Measurements from ENCODE around the gene EPHA2.

Gene EPHA2

DNA sequence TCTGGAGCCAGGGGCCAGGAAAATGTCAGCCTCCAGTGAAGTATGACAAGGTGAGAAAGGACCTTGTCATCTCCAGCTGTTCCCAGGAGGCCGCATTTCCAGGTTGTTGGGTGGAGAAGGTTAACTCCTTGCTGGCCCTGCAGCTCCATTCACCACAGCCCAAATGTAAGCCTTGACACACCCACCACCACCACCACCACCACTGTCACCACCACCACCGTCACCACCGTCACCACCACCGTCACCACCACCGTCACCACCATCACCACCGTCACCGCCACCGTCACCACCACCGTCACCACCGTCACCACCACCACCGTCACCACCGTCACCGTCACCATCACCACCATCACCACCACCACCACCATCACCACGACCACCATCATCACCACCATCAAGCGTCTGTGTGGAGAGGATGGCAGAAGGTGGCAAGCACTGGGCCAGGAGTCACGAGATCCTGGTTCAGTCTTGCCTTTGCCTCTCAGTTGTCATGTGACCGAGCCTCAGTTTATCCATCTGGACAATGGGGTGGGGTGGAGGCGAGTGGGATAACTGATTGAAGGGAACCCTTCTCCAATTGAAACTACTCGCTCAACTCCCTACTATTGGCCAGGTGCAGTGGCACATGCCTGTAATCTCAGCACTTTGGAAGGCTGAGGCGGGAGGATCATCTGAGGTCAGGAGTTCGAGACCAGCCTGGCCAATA is 61.3 kb downstream of the EPHA2 start:
- H3K4me1 ChIP-seq (ENCODE audit: control insufficient read depth, insufficient read depth, low read length, poor library complexity, severe bottlenecking), result no peaks in the 10 kb centered on the region
- H3K27ac ChIP-seq (ENCODE audit: insufficient read depth, low read length, poor library complexity, severe bottlenecking), result no peak overlapping the region
- no peaks in the 10 kb centered on the region for H3K27me3 ChIP-seq (replicated peaks; ENCODE audit: control insufficient read depth, insufficient read depth, low read length, poor library complexity, severe bottlenecking)
- no peaks in the 10 kb centered on the region for H3K9me3 ChIP-seq (ENCODE audit: control insufficient read depth, low read length)
- DNase-seq, result no peak
- no peak overlapping the region for H3K4me3 ChIP-seq (ENCODE audit: insufficient read depth, low read depth, low read length, poor library complexity, severe bottlenecking)
- H3K36me3 ChIP-seq (ENCODE audit: control insufficient read depth, insufficient read depth, low read length), result no peaks in the 10 kb centered on the region

DNA sequence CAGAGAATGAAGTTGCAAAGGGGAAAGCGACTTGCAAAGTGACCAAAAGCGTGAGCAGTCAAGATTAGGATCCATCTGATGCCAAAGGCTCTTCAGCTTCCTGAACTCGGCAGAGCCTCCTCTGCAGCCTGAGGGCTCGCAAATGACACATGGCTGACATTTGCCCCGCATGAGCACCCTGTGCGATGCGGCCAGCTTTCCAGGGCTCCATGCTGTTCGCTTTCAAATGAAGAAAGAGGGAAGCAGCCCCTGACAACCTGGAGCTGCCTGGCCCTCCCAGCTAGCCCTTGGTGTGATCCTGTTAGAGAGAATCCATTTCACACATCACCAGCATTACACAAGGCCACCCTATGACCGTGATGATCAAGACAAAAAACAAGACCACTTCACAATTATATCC is 62.3 kb downstream of the EPHA2 start:
- no peak for DNase-seq
- no peaks in the 10 kb centered on the region for H3K4me1 ChIP-seq (ENCODE audit: control insufficient read depth, insufficient read depth, low read length, poor library complexity, severe bottlenecking)
- H3K27me3 ChIP-seq (replicated peaks; ENCODE audit: control insufficient read depth, insufficient read depth, low read length, poor library complexity, severe bottlenecking), result no peaks in the 10 kb centered on the region
- no peaks in the 10 kb centered on the region for H3K9me3 ChIP-seq (ENCODE audit: control insufficient read depth, low read length)
- H3K36me3 ChIP-seq (ENCODE audit: control insufficient read depth, insufficient read depth, low read length), result no peaks in the 10 kb centered on the region
- no peak overlapping the region for H3K4me3 ChIP-seq (ENCODE audit: insufficient read depth, low read depth, low read length, poor library complexity, severe bottlenecking)
- no peak overlapping the region for H3K27ac ChIP-seq (ENCODE audit: insufficient read depth, low read length, poor library complexity, severe bottlenecking)

GRCh38 chr1:16092923-16093511 is 62.9 kb downstream of the EPHA2 start:
- Histone ChIP-seq H3K4me3 (ENCODE audit: insufficient read depth, low read depth, low read length, poor library complexity, severe bottlenecking) (no peak overlapping the region), H3K27me3 (replicated peaks; ENCODE audit: control insufficient read depth, insufficient read depth, low read length, poor library complexity, severe bottlenecking) (no peaks in the 10 kb centered on the region), H3K27ac (ENCODE audit: insufficient read depth, low read length, poor library complexity, severe bottlenecking) (no peak overlapping the region), H3K36me3 (ENCODE audit: control insufficient read depth, insufficient read depth, low read length) (no peaks in the 10 kb centered on the region), H3K4me1 (ENCODE audit: control insufficient read depth, insufficient read depth, low read length, poor library complexity, severe bottlenecking) (no peaks in the 10 kb centered on the region), H3K9me3 (ENCODE audit: control insufficient read depth, low read length) (no peaks in the 10 kb centered on the region)
- DNase-seq, result no peak

GRCh38 chr1:16092097-16092922 is 63.6 kb downstream of the EPHA2 start:
- Histone ChIP-seq H3K4me3 (ENCODE audit: insufficient read depth, low read depth, low read length, poor library complexity, severe bottlenecking) (no peak overlapping the region), H3K9me3 (ENCODE audit: control insufficient read depth, low read length) (no peaks in the 10 kb centered on the region), H3K4me1 (ENCODE audit: control insufficient read depth, insufficient read depth, low read length, poor library complexity, severe bottlenecking) (no peaks in the 10 kb centered on the region), H3K27me3 (replicated peaks; ENCODE audit: control insufficient read depth, insufficient read depth, low read length, poor library complexity, severe bottlenecking) (no peaks in the 10 kb centered on the region), H3K36me3 (ENCODE audit: control insufficient read depth, insufficient read depth, low read length) (no peaks in the 10 kb centered on the region), H3K27ac (ENCODE audit: insufficient read depth, low read length, poor library complexity, severe bottlenecking) (no peak overlapping the region)
- DNase-seq, result no peak

DNA sequence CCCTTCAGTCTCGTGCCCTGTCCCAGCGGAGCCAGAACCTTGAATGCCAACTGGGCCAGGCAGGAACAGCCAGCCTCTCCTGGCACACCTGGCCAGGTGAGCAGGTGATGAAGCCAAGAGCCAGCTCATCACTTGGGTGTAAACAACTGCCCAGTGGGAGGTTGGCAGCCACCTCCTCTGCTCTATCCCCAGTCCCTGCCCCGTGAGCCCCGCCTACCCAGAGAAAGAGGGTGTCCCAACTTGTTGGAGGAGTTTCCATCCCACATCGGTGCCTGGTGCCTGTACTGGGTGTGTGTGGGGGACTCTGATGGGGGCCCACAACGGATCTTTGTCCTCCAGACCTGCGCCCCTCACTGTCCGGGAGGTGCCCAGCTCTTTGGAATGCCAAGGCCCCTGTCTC is 64.6 kb downstream of the EPHA2 start:
- H3K4me3 ChIP-seq (ENCODE audit: insufficient read depth, low read depth, low read length, poor library complexity, severe bottlenecking), result no peak overlapping the region
- H3K27ac ChIP-seq (ENCODE audit: insufficient read depth, low read length, poor library complexity, severe bottlenecking), result no peak overlapping the region
- DNase-seq, result no peak
- H3K27me3 ChIP-seq (replicated peaks; ENCODE audit: control insufficient read depth, insufficient read depth, low read length, poor library complexity, severe bottlenecking), result no peaks in the 10 kb centered on the region
- no peaks in the 10 kb centered on the region for H3K36me3 ChIP-seq (ENCODE audit: control insufficient read depth, insufficient read depth, low read length)
- H3K9me3 ChIP-seq (ENCODE audit: control insufficient read depth, low read length), result no peaks in the 10 kb centered on the region
- no peaks in the 10 kb centered on the region for H3K4me1 ChIP-seq (ENCODE audit: control insufficient read depth, insufficient read depth, low read length, poor library complexity, severe bottlenecking)

DNA sequence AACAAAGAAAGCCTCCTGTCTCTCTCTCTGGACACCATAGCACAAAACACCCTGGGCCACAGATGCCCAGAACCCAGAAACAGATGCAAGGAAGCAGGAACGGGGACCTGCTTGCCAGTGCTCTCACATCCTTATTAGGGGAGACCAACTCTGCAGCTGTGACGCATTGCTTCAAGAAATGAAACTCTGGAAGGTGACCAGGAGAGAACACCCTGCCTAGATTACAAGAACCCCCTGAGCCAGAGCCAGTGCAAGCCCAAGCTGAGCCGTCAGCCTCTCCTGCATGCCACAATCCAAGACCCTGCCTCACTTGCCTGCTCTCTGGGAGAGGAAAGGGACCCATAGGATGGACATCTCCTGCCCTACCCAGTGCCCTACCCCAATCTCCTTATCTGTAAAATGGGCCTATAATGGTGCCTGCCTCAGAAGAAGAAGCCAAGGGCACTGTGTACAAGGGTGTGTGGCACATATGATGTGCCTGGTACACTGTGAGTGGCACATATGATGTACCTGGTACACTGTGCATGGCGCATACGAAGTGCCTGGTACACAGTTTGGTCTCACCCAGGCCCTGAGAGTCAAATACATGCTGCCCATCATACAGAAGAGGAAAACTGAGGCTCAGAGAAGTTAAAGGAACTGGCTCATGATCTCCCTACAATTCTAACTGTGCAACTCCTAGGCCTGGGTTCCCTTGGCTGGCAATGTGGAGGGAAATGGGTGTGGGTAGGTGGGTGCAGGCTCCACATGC is 65.6 kb downstream of the EPHA2 start:
- Histone ChIP-seq H3K27me3 (replicated peaks; ENCODE audit: control insufficient read depth, insufficient read depth, low read length, poor library complexity, severe bottlenecking) (no peaks in the 10 kb centered on the region), H3K9me3 (ENCODE audit: control insufficient read depth, low read length) (no peaks in the 10 kb centered on the region), H3K4me1 (ENCODE audit: control insufficient read depth, insufficient read depth, low read length, poor library complexity, severe bottlenecking) (no peaks in the 10 kb centered on the region), H3K27ac (ENCODE audit: insufficient read depth, low read length, poor library complexity, severe bottlenecking) (no peak overlapping the region), H3K4me3 (ENCODE audit: insufficient read depth, low read depth, low read length, poor library complexity, severe bottlenecking) (no peak overlapping the region), H3K36me3 (ENCODE audit: control insufficient read depth, insufficient read depth, low read length) (no peaks in the 10 kb centered on the region)
- DNase-seq, result no peak

GRCh38 chr1:16088996-16089395 is 66.9 kb downstream of the EPHA2 start:
- Histone ChIP-seq H3K4me3 (ENCODE audit: insufficient read depth, low read depth, low read length, poor library complexity, severe bottlenecking) (no peak overlapping the region), H3K27ac (ENCODE audit: insufficient read depth, low read length, poor library complexity, severe bottlenecking) (no peak overlapping the region)
- DNase-seq, result no peak

DNA sequence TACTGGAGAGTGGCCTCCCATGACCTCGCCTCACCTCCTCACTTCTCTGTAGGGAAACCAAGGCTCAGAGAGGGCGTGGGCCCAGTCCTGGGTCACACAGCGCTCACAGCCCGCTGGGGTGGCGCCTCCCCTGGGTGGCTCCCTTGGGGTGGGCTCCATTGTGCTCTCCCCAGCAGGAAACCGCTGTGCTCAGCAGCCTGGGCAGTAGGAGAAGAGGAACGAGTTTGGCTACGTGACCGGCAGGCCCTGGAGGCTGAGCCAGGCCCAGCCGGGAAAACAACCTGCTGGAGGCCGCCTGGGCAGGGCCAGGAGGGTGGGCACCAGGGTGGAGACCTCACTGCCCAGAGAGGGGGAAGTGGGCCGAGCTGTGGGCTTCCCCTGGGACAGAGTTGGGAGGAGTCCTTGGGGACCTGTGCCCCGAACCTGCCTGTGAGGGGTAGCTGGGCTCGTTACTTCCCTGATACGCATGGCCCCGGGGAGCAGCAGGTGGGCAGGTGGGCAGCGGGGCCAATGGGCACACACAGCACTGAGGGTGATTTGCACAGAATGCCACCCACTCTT is 67.4 kb downstream of the EPHA2 start:
- DNase-seq, result no peak
- H3K27me3 ChIP-seq (replicated peaks; ENCODE audit: control insufficient read depth, insufficient read depth, low read length, poor library complexity, severe bottlenecking), result no peaks in the 10 kb centered on the region
- no peaks in the 10 kb centered on the region for H3K9me3 ChIP-seq (ENCODE audit: control insufficient read depth, low read length)
- H3K36me3 ChIP-seq (ENCODE audit: control insufficient read depth, insufficient read depth, low read length), result no peaks in the 10 kb centered on the region
- no peaks in the 10 kb centered on the region for H3K4me1 ChIP-seq (ENCODE audit: control insufficient read depth, insufficient read depth, low read length, poor library complexity, severe bottlenecking)
- H3K27ac ChIP-seq (ENCODE audit: insufficient read depth, low read length, poor library complexity, severe bottlenecking), result no peak overlapping the region
- H3K4me3 ChIP-seq (ENCODE audit: insufficient read depth, low read depth, low read length, poor library complexity, severe bottlenecking), result no peak overlapping the region

More at GRCh38 chr1:16088996-16089395, 66.9 kb downstream of the EPHA2 start:
- H3K9me3 ChIP-seq (ENCODE audit: control insufficient read depth, low read length), result no peaks in the 10 kb centered on the region
- no peaks in the 10 kb centered on the region for H3K36me3 ChIP-seq (ENCODE audit: control insufficient read depth, insufficient read depth, low read length)
- no peaks in the 10 kb centered on the region for H3K4me1 ChIP-seq (ENCODE audit: control insufficient read depth, insufficient read depth, low read length, poor library complexity, severe bottlenecking)
- no peaks in the 10 kb centered on the region for H3K27me3 ChIP-seq (replicated peaks; ENCODE audit: control insufficient read depth, insufficient read depth, low read length, poor library complexity, severe bottlenecking)

DNA sequence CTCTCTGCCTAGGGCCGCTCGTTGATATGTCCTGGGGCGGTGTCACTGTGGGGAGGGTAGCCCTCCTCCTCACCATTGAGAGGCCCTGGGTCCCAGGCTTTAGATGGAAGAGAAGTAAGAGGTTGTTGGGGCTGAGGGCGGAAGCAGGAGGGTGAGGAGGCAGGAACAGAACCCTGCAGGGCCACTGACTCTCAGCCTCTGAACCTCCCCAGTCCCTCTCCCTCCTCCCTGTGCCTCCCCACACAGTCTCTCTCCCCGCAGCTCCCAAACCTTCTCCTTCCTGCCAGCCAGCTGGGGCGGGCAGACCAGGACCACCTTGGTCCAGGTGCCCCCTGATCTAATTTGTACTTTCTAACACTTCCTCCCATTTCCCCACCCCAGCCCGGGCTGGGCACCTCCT is 68.1 kb downstream of the EPHA2 start:
- Histone ChIP-seq H3K9me3 (ENCODE audit: control insufficient read depth, low read length) (no peaks in the 10 kb centered on the region), H3K27ac (ENCODE audit: insufficient read depth, low read length, poor library complexity, severe bottlenecking) (no peak overlapping the region), H3K27me3 (replicated peaks; ENCODE audit: control insufficient read depth, insufficient read depth, low read length, poor library complexity, severe bottlenecking) (no peaks in the 10 kb centered on the region), H3K4me1 (ENCODE audit: control insufficient read depth, insufficient read depth, low read length, poor library complexity, severe bottlenecking) (no peaks in the 10 kb centered on the region), H3K36me3 (ENCODE audit: control insufficient read depth, insufficient read depth, low read length) (no peaks in the 10 kb centered on the region), H3K4me3 (ENCODE audit: insufficient read depth, low read depth, low read length, poor library complexity, severe bottlenecking) (no peak overlapping the region)
- no peak for DNase-seq

Data from effector memory CD4-positive, alpha-beta T cell (primary cell).